ENCODE measurements around the gene PET117.
"Not testable (repeated sequence)": the region's sequence is repeated elsewhere in the genome, so short reads cannot be mapped to it uniquely, and the experiment has no call there.

PET117 gene, protein sequence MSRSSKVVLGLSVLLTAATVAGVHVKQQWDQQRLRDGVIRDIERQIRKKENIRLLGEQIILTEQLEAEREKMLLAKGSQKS

DNA sequence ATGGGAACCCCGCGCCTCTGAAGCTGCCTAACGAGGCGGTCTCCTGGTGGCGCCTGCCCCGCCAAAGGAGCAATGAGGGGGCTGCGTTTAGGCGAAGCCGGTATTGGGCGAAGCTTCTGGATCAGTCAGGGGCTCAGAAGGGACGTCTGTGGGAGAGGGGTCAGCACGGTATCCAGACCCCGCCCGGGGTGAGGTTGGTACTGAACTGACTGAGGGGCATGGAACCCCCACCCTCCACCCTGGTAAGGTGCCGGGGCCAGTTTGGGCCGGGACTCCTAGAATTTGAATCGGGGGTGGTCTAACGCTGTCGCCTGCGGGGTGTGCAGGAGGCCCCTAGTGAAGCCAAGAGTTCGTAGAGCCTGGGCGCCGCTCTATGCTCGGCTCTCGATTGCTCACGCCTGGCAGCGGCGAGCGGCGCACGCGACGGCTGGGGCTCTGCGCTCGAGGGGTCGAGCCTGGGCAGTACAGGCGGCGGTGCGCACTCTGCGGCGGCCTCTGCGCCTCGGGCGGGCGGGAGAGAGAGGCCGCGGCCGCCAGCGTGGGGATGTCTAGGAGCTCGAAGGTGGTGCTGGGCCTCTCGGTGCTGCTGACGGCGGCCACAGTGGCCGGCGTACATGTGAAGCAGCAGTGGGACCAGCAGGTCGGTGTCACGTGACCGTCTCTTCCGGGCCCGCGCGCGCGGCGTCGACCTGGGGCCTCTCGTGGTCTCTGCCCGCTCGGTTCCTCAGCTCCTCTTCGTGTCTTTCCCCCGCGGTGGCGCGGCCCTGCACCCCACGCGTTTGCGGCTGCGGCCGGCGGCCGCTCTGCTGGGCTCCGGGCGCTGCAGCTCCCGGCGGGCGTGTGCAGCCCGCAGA lies at the start of gene PET117, which contains the start of gene KAT14:
TSS of gene PET117 (plus strand) at position 452 of the 854 bp plus-strand sequence. CDS start at position 545, 93 bp downstream.
TSS of gene KAT14 (plus strand) at position 452 of the 854 bp plus-strand sequence. CDS start 4,798 bp downstream, outside the sequence.
- no peaks in the 10 kb centered on the region for H3K9me3 ChIP-seq (ENCODE audit: low read length)
- H3K9ac ChIP-seq (ENCODE audit: low read length): peak within 1 kb of the TSS; percentile 96
- H3K4me3 ChIP-seq (ENCODE audit: low read depth in 1 of 2, low read length in 2 of 2): peak within 1 kb of the TSS; percentile 94 to 96
- peaks cover 7% of the 10 kb centered on the region for H3K36me3 ChIP-seq (ENCODE audit: insufficient read depth, low read length)
- no peaks in the 10 kb centered on the region for H3K27me3 ChIP-seq (ENCODE audit: control insufficient read depth in 1 of 2, insufficient read depth in 2 of 2, low read length in 2 of 2)
- H3K27ac ChIP-seq (ENCODE audit: low read depth, low read length): peak within 1 kb of the TSS; percentile 77
- H3K4me1 ChIP-seq (ENCODE audit: insufficient read depth, low read length): peaks cover 21% of the 10 kb centered on the region

DNA sequence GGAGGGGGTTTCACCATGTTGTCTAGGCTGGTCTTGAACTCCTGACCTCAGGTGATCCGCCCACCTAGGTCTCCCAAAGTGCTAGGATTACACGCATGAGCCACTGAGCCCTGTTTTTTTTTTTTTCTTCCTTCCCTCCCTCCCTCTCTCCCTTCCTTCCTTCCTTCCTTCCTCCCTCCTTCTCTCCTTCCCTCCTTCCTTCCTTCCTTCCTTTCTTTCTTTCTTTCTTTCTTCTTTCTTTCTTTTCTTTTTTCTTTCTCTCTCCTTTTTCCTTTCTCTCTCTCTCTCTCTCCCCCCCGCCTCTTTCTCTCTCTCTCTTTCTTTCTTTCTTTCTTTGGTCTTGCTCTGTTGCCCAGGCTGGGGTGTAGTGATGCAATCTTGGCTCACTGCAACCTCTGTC lies 49.4 kb upstream of the PET117 start:
- not testable (repeated sequence) for H3K36me3 ChIP-seq (ENCODE audit: insufficient read depth, low read length); H3K4me3 ChIP-seq (ENCODE audit: low read depth in 1 of 2, low read length in 2 of 2); H3K27me3 ChIP-seq (ENCODE audit: control insufficient read depth in 1 of 2, insufficient read depth in 2 of 2, low read length in 2 of 2); H3K9ac ChIP-seq (ENCODE audit: low read length); H3K27ac ChIP-seq (ENCODE audit: low read depth, low read length); H3K9me3 ChIP-seq (ENCODE audit: low read length); H3K4me1 ChIP-seq (ENCODE audit: insufficient read depth, low read length)

DNA sequence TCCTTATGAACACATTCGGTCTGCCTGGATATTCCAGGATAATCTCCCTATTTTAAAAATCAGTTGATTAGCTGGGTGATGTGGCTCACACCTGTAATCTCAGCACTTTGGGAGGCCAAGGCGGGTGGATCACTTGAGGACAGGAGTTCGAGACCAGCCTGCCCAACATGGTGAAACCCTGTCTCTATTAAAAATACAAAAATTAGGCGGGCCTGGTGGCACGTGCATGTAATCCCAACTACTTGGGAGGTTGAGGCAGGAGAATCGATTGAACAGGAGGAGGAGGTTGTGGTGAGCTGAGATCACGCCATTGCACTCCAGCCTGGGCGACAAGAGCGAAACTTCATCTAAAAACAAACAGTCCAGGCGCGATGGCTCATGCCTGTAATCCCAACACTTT lies 48.8 kb upstream of the PET117 start:
- not testable (repeated sequence) for H3K4me3 ChIP-seq (ENCODE audit: low read depth in 1 of 2, low read length in 2 of 2); H3K9ac ChIP-seq (ENCODE audit: low read length)

DNA sequence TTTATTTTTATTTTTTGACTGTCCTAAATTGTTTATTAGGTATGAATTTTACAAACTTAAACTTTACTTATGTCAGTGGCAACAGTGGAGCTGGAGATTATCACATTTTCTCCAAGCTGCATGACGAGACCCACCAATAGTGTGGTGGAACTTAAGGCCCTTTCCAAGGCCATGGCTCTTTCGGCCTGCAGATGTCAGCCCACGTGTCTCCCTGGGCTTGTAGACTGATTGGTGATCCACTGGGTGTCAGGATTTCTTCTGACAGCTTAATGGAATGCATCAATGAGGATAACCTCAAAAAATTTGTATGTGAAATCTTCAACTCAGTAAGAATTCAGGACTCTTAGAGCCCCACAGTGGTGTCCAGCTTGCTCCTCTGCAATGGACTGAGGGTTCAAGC lies 47.6 kb upstream of the PET117 start:
- H3K27ac ChIP-seq (ENCODE audit: low read depth, low read length): no peak overlapping the region
- H3K36me3 ChIP-seq (ENCODE audit: insufficient read depth, low read length): no peaks in the 10 kb centered on the region

More for the DNA sequence above, 48.8 kb upstream of the PET117 start:
- not testable (repeated sequence) for H3K27me3 ChIP-seq (ENCODE audit: control insufficient read depth in 1 of 2, insufficient read depth in 2 of 2, low read length in 2 of 2); H3K9me3 ChIP-seq (ENCODE audit: low read length); H3K4me1 ChIP-seq (ENCODE audit: insufficient read depth, low read length); H3K36me3 ChIP-seq (ENCODE audit: insufficient read depth, low read length); H3K27ac ChIP-seq (ENCODE audit: low read depth, low read length)

DNA sequence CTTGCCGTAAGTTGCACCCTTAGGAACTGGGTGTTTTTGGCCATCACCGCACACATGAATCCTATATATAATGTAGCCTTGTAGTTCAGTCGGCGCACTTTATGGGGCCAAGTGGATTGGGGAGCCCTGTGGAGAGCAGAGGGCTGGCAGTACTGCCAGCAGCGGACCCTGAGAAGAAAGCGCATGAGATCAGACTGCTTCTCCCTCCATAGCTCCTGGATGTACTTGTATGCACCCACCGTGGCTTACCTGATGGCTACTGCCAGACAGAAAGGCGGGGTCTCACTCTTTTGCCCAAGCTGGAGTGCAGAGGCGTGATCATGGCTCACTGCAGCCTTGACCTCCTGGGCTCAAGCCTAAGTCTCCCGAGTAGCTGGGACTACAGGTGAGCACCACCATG lies 47.2 kb upstream of the PET117 start:
- no peak overlapping the region for H3K27ac ChIP-seq (ENCODE audit: low read depth, low read length)
- H3K9ac ChIP-seq (ENCODE audit: low read length): no peak overlapping the region

More for the DNA sequence above, 47.6 kb upstream of the PET117 start:
- no peak overlapping the region for H3K4me3 ChIP-seq (ENCODE audit: low read depth in 1 of 2, low read length in 2 of 2)
- H3K27me3 ChIP-seq (ENCODE audit: control insufficient read depth in 1 of 2, insufficient read depth in 2 of 2, low read length in 2 of 2): no peaks in the 10 kb centered on the region
- H3K9me3 ChIP-seq (ENCODE audit: low read length): no peaks in the 10 kb centered on the region
- H3K4me1 ChIP-seq (ENCODE audit: insufficient read depth, low read length): no peaks in the 10 kb centered on the region
- H3K9ac ChIP-seq (ENCODE audit: low read length): no peak overlapping the region

DNA sequence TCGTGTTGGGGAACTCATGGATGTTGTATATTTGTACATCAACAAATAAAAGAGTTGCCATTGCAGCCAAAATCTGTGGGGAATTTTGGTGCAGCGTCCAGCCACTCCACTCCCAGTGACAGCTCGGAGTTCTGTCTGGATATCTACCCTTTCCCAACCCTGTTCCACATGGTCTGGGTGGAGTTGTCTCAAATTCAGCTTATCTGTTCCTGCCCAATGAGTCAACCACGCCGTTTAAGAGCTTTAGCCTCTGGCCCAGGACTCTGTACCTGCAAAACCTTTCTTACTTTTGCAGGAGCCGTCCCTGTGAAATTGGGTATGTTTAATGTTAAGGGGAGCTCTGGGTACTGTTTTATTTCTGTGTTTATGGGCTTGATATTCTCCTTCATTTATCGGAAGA lies 46.0 kb upstream of the PET117 start:
- Histone ChIP-seq H3K36me3 (ENCODE audit: insufficient read depth, low read length) (no peaks in the 10 kb centered on the region), H3K27ac (ENCODE audit: low read depth, low read length) (no peak overlapping the region), H3K4me3 (ENCODE audit: low read depth in 1 of 2, low read length in 2 of 2) (no peak overlapping the region), H3K4me1 (ENCODE audit: insufficient read depth, low read length) (no peaks in the 10 kb centered on the region), H3K9me3 (ENCODE audit: low read length) (no peaks in the 10 kb centered on the region), H3K9ac (ENCODE audit: low read length) (no peak overlapping the region), H3K27me3 (ENCODE audit: control insufficient read depth in 1 of 2, insufficient read depth in 2 of 2, low read length in 2 of 2) (no peaks in the 10 kb centered on the region)

More for the DNA sequence above, 47.2 kb upstream of the PET117 start:
- Histone ChIP-seq H3K36me3 (ENCODE audit: insufficient read depth, low read length) (no peaks in the 10 kb centered on the region), H3K4me3 (ENCODE audit: low read depth in 1 of 2, low read length in 2 of 2) (no peak overlapping the region), H3K9me3 (ENCODE audit: low read length) (no peaks in the 10 kb centered on the region), H3K27me3 (ENCODE audit: control insufficient read depth in 1 of 2, insufficient read depth in 2 of 2, low read length in 2 of 2) (no peaks in the 10 kb centered on the region), H3K4me1 (ENCODE audit: insufficient read depth, low read length) (no peaks in the 10 kb centered on the region)

DNA sequence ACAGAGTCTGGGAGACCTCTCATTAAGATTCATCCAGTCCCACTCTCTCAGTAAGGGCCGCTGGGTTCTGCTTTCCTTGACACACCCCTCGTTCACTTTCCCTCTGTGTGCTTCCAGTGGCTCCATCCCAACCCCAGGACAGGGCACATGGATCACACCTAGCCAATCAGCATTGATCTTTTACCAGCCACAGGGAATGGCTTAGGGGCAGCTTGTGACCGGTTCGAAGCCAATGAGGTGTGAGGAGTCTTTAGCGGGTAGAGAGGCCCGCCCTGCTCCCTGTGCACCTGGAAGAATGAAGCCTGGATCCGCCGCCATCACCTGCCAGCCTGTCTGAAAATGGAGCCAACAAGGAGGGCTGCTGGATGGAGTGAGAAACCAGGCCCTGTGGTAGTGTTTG lies 44.8 kb upstream of the PET117 start:
- Histone ChIP-seq H3K27me3 (ENCODE audit: control insufficient read depth in 1 of 2, insufficient read depth in 2 of 2, low read length in 2 of 2) (no peaks in the 10 kb centered on the region), H3K4me1 (ENCODE audit: insufficient read depth, low read length) (no peaks in the 10 kb centered on the region), H3K9me3 (ENCODE audit: low read length) (no peaks in the 10 kb centered on the region), H3K4me3 (ENCODE audit: low read depth in 1 of 2, low read length in 2 of 2) (no peak overlapping the region), H3K9ac (ENCODE audit: low read length) (no peak overlapping the region), H3K36me3 (ENCODE audit: insufficient read depth, low read length) (no peaks in the 10 kb centered on the region), H3K27ac (ENCODE audit: low read depth, low read length) (no peak overlapping the region)

DNA sequence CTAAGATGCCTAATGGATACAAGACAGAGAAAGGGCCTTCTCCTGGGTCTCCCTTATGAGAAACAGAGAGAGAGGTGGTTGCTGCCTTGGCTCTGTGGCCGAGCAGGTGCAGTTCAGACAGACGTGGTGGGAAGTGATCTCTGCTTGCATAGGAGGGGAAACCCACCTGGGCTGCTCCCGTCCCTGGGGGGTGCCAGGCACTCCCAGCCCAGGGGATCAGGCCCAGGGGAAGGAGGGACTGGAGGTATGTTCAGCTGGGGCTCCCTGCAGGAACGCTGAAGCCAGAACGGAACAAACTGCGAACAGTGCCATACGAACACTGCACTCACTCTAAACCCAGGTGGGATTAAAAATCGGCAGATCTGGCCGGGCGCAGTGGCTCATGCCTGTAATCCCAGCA lies 44.3 kb upstream of the PET117 start:
- Histone ChIP-seq H3K9me3 (ENCODE audit: low read length) (no peaks in the 10 kb centered on the region), H3K4me1 (ENCODE audit: insufficient read depth, low read length) (no peaks in the 10 kb centered on the region), H3K4me3 (ENCODE audit: low read depth in 1 of 2, low read length in 2 of 2) (no peak overlapping the region), H3K27ac (ENCODE audit: low read depth, low read length) (no peak overlapping the region), H3K36me3 (ENCODE audit: insufficient read depth, low read length) (no peaks in the 10 kb centered on the region), H3K9ac (ENCODE audit: low read length) (no peak overlapping the region), H3K27me3 (ENCODE audit: control insufficient read depth in 1 of 2, insufficient read depth in 2 of 2, low read length in 2 of 2) (no peaks in the 10 kb centered on the region)

DNA sequence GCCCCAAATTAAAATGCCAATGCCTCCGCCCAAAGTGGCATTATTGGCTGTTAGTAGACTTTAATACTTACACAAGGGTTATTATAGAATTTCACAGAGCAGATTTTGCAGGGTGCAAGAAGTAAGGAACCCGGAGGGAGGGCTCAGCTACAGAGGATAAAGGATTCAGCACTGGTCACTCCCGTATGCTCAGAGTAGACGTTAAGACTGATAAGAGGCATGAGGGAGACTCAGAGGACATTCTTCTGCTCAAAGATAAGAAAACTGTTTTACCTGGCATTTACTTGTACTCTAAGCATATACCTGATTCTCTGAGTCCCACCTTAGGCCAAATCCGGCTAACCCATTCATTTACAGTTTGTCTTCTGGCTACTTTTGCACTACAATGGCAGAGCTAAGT lies 43.5 kb upstream of the PET117 start:
- H3K27me3 ChIP-seq (ENCODE audit: control insufficient read depth in 1 of 2, insufficient read depth in 2 of 2, low read length in 2 of 2): no peaks in the 10 kb centered on the region
- no peaks in the 10 kb centered on the region for H3K36me3 ChIP-seq (ENCODE audit: insufficient read depth, low read length)
- no peaks in the 10 kb centered on the region for H3K4me1 ChIP-seq (ENCODE audit: insufficient read depth, low read length)
- no peak overlapping the region for H3K4me3 ChIP-seq (ENCODE audit: low read depth in 1 of 2, low read length in 2 of 2)
- H3K9me3 ChIP-seq (ENCODE audit: low read length): no peaks in the 10 kb centered on the region
- H3K27ac ChIP-seq (ENCODE audit: low read depth, low read length): no peak overlapping the region
- H3K9ac ChIP-seq (ENCODE audit: low read length): no peak overlapping the region

DNA sequence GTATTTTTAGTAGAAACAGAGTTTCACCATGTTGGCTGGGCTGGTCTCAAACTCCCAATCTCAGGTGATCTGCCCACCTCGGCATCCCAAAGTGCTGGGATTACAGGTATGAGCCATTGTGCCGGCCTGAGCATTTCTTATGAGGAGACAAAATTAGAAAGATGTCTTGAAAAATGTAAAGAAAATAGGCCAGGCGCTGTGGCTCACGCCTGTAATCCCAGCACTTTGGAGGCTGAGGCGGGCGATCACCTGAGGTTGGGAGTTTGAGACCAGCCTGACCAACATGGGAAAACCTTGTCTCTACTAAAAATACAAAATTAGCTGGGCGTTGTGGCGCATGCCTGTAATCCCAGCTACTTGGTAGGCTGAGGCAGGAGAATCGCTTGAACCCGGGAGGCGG lies 37.1 kb upstream of the PET117 start:
- H3K4me1 ChIP-seq (ENCODE audit: insufficient read depth, low read length); H3K36me3 ChIP-seq (ENCODE audit: insufficient read depth, low read length); H3K9me3 ChIP-seq (ENCODE audit: low read length); H3K27ac ChIP-seq (ENCODE audit: low read depth, low read length); H3K9ac ChIP-seq (ENCODE audit: low read length); H3K27me3 ChIP-seq (ENCODE audit: control insufficient read depth in 1 of 2, insufficient read depth in 2 of 2, low read length in 2 of 2); H3K4me3 ChIP-seq (ENCODE audit: low read depth in 1 of 2, low read length in 2 of 2): not testable (repeated sequence)

DNA sequence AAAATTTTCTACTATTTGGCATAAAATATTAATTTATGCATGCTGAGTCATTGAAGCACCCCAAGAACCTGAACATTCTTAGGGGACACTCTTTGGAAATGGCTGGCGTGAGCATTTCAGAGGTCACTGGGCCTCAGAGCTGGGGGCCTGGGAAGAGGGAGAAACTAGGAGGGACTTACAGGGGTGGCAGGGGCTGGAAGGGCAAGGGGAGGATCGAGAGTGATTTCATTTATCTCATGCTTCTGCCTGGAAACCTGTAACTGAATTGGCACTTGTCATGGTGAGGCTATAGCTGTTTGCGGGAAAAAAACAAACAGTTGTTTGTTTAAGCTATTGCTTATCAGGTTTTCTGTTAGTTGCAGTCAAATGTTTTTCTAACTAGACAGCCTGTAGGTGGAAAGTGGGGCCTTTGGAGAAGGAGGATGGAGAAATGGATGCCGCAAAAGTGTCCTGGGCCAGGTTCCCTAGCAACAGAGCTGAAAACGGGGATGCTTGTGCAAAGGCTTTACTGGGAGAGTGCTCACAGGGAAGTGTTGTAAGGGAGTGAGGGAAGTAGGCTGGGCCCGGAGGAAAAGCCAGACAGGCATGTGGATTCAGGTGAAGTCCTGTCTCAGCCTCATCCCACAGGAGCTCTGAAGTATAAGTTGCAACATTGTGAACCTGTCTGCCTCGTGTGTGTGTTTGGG lies 36.4 kb upstream of the PET117 start:
- H3K4me1 ChIP-seq (ENCODE audit: insufficient read depth, low read length): no peaks in the 10 kb centered on the region
- H3K27me3 ChIP-seq (ENCODE audit: control insufficient read depth in 1 of 2, insufficient read depth in 2 of 2, low read length in 2 of 2): no peaks in the 10 kb centered on the region
- no peaks in the 10 kb centered on the region for H3K36me3 ChIP-seq (ENCODE audit: insufficient read depth, low read length)
- H3K4me3 ChIP-seq (ENCODE audit: low read depth in 1 of 2, low read length in 2 of 2): no peak overlapping the region
- H3K9me3 ChIP-seq (ENCODE audit: low read length): no peaks in the 10 kb centered on the region
- no peak overlapping the region for H3K27ac ChIP-seq (ENCODE audit: low read depth, low read length)
- H3K9ac ChIP-seq (ENCODE audit: low read length): no peak overlapping the region
